ENCODE results near the gene DENND1B. TPM values are rescaled to one million over a fixed set of nuclear protein-coding genes. Genes with fewer than 3 reads are reported as not detected.
"Not testable (repeated sequence)": the region's sequence is repeated elsewhere in the genome, so short reads cannot be mapped to it uniquely, and the experiment has no call there.

DENND1B gene
- total and polyA plus RNA-seq, 12 donors, result 1.7 to 14.3 (median 6.5) TPM

GRCh38 chr1:197595304-197595904 is 179.9 kb downstream of the DENND1B start:
- H3K27me3 ChIP-seq, result no peaks in the 10 kb centered on the region
- H3K4me3 ChIP-seq, result no peak overlapping the region
- H3K27ac ChIP-seq, result no peak overlapping the region
- 89 to 91% (median 90%) methylated on average over 5 of the region's 5 CpGs for WGBS, 4 donors
- no peak for DNase-seq
- no peak for TF ChIP-seq POLR2A (IDR thresholded peaks at IDR 0.05)
- TF ChIP-seq CTCF (IDR thresholded peaks at IDR 0.05), result no peak
- peaks cover 0 to 3% of the 10 kb centered on the region in 2 donors for H3K4me1 ChIP-seq (replicated peaks in 1 of 2)
- H3K36me3 ChIP-seq (replicated peaks in 1 of 2), result no peaks in the 10 kb centered on the region
- intact Hi-C loops (cut with DNase I), result no loop called here
- no peaks in the 10 kb centered on the region for H3K9me3 ChIP-seq (replicated peaks in 1 of 3)

- intact Hi-C loops (cut with DNase I), result no loop called here
Observed at GRCh38 chr1:197590687-197591086, 184.6 kb downstream of the DENND1B start.

GRCh38 chr1:197585809-197586208 is 189.5 kb downstream of the DENND1B start:
- Histone ChIP-seq H3K36me3 (replicated peaks in 1 of 2) (no peaks in the 10 kb centered on the region), H3K27ac (no peak overlapping the region), H3K9me3 (replicated peaks in 1 of 3) (no peaks in the 10 kb centered on the region), H3K4me1 (replicated peaks in 1 of 2) (no peaks in the 10 kb centered on the region), H3K4me3 (no peak overlapping the region), H3K27me3 (no peaks in the 10 kb centered on the region)
- DNase-seq, result no peak
- intact Hi-C loops (cut with DNase I), result no loop called here
- WGBS, 4 donors, result 90 to 100% (median 92%) methylated on average over 1 of the region's 1 CpG
- no peak for TF ChIP-seq CTCF (IDR thresholded peaks at IDR 0.05)
- TF ChIP-seq POLR2A (IDR thresholded peaks at IDR 0.05), result no peak

More at GRCh38 chr1:197590687-197591086, 184.6 kb downstream of the DENND1B start:
- H3K4me3 ChIP-seq, result no peak overlapping the region
- no peaks in the 10 kb centered on the region for H3K36me3 ChIP-seq (replicated peaks in 1 of 2)
- DNase-seq, result no peak
- no peak for TF ChIP-seq CTCF (IDR thresholded peaks at IDR 0.05)
- no peak for TF ChIP-seq POLR2A (IDR thresholded peaks at IDR 0.05)
- no peaks in the 10 kb centered on the region for H3K27me3 ChIP-seq
- peaks cover 0 to 3% of the 10 kb centered on the region in 2 donors for H3K4me1 ChIP-seq (replicated peaks in 1 of 2)
- whole genome bisulfite sequencing, 4 donors, result 96 to 100% (median 98%) methylated on average over 2 of the region's 2 CpGs
- H3K9me3 ChIP-seq (replicated peaks in 1 of 3), result no peaks in the 10 kb centered on the region
- no peak overlapping the region for H3K27ac ChIP-seq

- Histone ChIP-seq H3K36me3 (replicated peaks in 1 of 2) (no peaks in the 10 kb centered on the region), H3K27me3 (no peaks in the 10 kb centered on the region), H3K4me1 (replicated peaks in 1 of 2) (no peaks in the 10 kb centered on the region), H3K9me3 (replicated peaks in 1 of 3) (no peaks in the 10 kb centered on the region), H3K27ac (no peak overlapping the region), H3K4me3 (no peak overlapping the region)
- no peak for TF ChIP-seq POLR2A (IDR thresholded peaks at IDR 0.05)
- no peak for TF ChIP-seq CTCF (IDR thresholded peaks at IDR 0.05)
- WGBS, 4 donors, result 94 to 98% (median 97%) methylated on average over 2 of the region's 2 CpGs
- DNase-seq, result no peak
- intact Hi-C loops (cut with DNase I), result no loop called here
Observed at GRCh38 chr1:197577580-197577979, 197.7 kb downstream of the DENND1B start.

- H3K27me3 ChIP-seq; H3K4me1 ChIP-seq (replicated peaks in 1 of 2); DNase-seq; H3K9me3 ChIP-seq (replicated peaks in 1 of 3); H3K36me3 ChIP-seq (replicated peaks in 1 of 2); H3K4me3 ChIP-seq; intact Hi-C loops (cut with DNase I); H3K27ac ChIP-seq: not testable (repeated sequence)
- WGBS, 4 donors, result 92 to 98% (median 96%) methylated on average over 4 of the region's 4 CpGs
Observed at GRCh38 chr1:197575531-197575930, 199.7 kb downstream of the DENND1B start.
